ENCODE data around the gene SNX32.

SNX32 gene

DNA sequence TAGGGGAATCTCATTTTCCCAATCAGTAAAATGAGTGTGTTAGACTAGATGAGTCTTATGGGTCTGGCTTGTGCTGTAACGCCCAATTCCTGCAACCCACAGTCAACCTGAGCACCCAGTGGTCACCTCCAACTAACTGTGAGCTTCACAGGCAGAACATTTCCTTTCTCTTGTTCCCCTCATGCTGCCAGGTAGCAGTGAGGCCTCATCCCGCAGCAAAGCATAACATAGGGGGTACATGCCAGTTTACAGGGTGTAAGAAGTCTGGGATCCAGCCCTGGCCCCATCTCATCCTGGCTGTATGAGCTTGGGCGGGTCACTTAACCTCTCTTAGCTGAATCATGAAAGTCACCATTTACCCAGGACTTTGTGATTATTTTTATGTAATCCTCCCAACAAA, 35.1 kb downstream of the SNX32 start:
- no peak for ATAC-seq
- DNase-seq, result no peak

DNA sequence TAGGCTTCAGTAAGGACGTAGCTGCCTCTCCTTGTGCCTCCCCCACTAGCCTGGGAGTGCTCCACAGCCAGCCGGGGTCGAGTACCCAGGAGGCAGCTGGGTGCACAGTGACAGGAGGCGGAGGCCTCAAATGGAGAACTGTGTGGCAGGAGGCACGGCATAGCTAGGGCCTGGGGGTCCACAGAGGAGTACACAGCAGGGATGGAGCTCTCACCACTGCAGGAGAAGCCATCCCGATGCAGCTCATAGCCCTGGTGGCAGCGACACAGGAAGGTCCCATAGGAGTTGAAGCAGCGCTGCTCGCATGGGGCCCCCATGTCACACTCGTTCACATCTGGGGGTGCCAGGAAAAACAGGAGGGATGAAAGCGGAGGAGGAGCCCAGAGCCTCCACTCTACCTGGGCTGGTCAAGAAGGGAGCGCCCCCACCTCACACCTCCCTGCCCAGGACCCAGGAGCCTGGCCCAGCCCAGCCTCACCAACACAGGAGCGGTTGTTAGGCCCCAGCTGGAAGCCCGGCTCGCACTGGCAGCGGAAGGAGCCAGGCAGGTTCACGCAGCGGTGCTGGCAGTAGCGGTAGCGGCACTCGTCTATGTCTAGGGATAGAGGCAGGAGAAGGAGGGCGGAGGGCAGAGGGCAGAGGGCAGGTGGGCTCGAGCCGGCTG, 36.0 kb downstream of the SNX32 start:
- ATAC-seq, result no peak
- no peak for DNase-seq

DNA sequence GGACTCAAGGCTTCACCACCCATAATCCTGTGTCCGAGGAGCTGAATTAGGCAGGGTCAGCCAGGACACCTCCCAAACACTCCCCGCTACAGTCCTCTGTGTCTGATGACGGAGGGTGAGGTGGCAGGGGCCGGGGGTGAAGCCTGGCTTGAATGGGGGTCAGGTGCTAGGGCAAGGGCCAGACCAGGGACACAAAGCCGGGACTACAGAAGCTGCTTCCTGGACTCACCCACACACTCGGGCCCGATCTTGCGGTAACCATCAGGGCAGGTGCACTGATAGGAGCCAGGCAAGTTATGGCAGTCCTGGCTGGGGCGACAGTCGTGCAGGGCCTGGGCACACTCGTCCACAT, 36.5 kb downstream of the SNX32 start:
- no peak for ATAC-seq
- no peak for DNase-seq

DNA sequence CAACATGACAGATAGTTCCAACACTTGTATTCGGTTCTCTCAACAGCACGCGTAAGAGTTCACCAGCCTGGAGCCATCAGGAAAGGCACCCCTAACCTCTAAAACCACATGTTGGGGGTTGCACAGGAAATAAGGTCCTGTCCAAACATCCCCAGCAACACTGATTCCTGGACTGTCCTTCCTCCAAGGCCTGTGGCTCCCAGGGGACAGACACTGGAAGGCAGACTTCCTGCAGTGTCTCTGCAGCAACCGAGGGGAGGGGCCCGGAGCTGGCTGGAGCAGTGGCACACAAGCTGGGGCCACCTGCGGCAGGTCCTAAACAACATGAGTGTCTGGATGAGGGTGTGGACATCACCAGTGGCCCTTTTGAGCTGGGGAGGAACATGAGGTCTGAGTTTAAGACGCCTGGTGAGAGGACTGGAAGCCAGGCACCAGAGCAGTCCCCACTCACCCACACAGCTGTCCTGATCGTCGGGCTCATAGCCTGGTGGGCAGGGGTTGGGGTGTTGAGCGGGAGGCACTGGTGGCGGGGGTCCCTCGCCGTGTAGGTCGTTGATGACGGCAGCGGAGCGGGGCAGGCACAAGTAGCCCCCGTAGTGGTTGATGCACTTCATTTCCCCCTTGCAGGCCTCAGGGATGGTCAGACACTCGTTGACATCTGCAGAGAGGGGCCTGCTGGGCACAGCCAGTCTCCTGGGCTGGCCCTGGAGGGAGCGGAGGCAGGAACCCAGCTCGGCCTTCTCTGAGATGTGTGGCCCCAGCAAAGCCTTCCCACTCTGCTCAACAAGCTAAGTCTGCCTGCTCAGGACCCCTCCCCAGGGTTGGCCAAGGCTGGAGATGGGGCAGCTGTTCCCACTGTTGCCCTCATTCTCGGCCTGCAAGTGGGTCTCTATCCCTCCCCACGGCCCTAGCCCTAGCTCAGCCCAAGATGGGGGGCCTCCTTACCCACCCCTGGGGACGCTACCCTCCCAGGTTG, 37.2 kb downstream of the SNX32 start:
- ATAC-seq (no peak), DNase-seq (no peak)

DNA sequence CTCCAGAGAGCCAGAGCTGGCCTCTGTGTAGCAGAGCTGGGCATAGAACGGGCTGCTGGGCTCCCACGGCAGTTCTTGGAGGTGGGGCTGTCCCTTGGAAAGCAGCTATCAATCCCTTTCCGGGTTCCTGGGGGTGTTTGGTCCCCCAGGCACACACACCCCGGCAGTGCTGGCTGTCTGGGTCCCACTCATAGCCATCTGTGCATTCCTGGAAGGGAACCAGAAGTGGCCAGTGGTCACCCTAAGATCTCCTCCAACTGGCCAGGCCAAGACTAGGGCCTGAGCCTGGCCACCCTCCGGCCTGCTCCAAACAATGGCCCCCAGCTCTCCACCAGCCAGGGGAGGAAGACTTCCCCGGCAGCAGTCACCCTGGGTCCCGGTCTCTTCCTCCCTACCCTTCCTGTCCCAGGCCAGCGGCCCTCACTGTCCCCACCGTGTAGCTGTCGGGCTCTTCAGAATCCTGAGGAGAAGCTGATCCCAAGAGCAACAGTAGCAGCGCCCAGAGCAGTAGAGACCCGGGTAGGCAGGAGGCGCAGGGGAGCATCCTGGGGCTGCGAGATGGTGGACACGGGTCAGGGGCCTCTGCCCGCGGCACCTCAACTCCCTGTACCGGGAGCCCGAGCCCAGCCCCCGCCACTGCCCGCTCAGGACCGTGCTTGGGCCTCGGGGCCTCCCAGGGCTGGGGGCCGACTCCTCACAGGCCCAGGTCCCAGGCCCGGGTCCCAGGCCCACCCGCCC, 38.2 kb downstream of the SNX32 start:
- ATAC-seq (no peak), DNase-seq (no peak)

DNA sequence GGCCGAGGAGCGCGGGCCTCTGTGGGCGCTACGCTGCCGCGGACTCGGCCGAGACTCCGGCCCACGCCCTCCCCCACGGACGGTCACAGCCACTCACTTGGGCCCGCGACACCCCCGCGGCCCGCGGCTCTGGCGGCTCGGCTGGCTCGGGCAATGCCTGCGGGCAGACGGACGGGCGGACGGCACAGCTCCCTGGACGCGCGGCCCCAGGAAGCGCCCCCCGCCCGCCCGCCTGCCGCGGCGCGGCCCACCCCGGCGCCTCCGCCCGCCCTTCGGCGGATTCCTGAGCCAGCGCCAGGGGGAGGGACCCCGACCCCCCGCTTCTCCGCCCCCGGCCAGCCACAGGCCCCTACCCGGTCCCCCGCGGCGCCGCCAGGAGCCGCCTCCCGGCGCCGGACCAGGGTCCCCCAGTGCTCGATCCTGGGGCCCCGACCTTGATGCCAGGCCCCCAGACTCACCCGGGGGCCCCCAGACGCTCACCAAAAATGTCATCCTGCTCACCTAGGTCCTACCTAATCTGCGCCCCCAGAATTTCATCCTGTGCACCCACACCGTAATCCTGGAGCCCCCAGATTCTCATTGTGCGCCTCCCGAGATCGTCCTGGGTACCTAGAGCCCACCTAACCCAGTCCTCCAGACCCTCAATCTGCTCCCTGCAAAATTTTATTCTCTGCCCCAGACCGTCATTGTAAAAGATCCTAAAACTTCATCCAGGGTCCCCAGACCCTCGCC, 39.0 kb downstream of the SNX32 start, which contains the start of gene EFEMP2:
Gene EFEMP2, minus strand, starts transcription at position 215 of the 732 bp plus-strand sequence. CDS start 446 bp downstream, outside the sequence.
- ATAC-seq (no peak), DNase-seq (no peak)

DNA sequence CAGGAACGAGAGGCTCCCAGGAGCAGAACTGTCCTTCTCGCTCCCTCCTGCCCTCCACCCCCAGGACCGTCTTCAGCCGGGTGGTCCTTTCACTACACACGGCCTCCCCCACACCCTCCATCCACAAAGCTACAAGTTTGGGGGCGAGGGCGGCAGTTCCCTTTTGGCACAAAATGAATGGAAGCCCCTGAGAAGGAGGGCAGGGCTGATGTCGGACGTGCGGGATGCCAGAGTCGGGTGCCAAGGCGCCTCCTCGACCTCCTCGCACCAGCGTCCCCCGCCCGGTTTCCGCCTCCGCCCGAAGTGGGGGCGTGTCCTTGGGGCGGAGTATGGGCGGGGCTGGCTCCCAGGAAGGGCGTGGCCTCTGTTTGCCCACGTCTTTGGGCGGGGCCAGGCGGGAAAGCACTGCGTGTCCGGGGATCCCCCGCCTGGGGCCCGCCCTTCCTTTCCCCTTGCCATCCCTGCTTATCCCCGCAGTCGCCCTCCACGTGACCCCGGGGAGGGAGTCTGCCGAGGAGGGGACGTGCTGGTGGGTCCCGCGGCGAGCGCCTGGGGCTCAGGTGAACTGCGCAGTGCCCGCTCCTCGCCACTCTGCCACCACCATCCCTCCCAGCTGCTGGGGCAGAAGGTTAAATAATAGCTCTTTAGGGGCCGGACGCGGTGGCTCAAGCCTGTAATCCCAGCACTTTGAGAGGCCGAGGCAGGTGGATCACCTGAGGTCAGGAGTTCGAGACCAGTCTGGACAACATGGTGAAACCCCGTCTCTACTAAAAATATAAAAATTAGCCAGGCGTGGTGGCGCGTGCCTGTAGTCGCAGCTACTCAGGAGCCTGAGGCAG, 39.8 kb downstream of the SNX32 start:
- DNase-seq (peak; percentile 98), ATAC-seq (peak; percentile 86)

DNA sequence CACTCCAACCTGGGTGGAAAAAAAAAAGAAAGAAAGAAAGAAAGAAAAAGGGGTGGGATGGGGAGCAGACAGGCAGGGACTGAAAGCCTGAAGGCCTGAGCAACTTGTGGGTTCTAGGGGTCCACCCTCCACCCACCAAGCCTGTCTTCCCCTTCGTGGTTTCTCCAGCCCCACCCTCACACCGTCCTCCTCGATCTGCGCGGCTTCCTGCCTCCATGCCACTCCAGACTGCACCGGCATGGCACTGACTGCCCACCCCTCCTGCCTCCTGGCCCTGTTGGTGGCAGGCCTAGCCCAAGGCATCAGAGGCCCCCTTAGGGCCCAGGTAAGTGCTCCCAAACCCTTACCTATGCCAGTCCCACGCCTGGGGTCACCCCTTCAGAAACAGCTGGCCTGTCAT, 45.9 kb downstream of the SNX32 start, which contains the start of gene CTSW:
Gene CTSW, plus strand, starts transcription at position 221 of the 400 bp plus-strand sequence. Its CDS starts 18 bp downstream, at position 239.
- DNase-seq (peak; percentile 72), ATAC-seq (peak; percentile 76)

DNA sequence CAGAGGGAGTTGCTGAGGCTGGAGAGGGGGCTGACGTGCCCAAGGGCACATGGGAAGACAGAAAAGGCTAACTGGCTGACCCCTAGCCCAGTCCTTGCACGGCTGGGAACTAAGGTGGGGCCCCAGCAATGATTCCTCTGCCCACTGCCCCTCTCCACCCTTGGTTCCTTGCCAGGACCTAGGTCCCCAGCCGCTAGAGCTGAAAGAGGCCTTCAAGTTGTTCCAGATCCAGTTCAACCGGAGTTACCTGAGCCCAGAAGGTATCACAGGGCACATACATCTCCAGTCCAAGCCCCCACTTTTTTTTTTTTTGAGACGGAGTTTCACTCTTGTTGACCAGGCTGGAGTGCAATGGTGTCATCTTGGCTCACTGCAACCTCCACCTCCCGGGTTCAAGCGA, 46.3 kb downstream of the SNX32 start:
- DNase-seq, result no peak
- ATAC-seq, result no peak

DNA sequence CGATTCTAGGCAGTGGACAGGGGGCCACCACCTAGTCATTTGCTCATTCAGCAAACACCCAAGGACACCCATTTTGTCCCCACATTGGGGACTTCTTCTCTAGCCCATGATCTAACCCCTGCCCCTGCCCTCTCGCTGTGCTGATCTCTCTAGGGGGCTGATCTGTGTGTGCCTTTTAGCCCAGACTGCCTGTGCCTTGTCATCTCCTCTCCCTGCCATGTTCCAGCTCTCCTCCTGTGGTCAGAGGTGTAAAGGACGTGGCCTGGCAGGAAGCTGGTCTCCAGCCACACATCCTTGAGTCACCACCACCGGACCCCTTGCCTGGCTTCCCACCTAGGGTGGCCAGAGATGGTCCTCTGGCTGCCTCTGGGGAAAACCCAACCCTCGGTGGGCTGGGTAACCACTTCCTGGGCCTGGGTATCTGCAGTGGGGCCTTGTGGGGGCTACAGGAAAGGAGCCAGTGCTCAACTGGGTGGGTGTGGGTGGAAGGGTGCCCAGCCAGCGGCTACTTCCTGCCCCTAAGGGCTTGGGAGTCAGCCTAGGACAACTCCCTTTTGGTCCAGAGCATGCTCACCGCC, 47.2 kb downstream of the SNX32 start:
- peak; percentile 50 for DNase-seq
- peak; percentile 36 for ATAC-seq

DNA sequence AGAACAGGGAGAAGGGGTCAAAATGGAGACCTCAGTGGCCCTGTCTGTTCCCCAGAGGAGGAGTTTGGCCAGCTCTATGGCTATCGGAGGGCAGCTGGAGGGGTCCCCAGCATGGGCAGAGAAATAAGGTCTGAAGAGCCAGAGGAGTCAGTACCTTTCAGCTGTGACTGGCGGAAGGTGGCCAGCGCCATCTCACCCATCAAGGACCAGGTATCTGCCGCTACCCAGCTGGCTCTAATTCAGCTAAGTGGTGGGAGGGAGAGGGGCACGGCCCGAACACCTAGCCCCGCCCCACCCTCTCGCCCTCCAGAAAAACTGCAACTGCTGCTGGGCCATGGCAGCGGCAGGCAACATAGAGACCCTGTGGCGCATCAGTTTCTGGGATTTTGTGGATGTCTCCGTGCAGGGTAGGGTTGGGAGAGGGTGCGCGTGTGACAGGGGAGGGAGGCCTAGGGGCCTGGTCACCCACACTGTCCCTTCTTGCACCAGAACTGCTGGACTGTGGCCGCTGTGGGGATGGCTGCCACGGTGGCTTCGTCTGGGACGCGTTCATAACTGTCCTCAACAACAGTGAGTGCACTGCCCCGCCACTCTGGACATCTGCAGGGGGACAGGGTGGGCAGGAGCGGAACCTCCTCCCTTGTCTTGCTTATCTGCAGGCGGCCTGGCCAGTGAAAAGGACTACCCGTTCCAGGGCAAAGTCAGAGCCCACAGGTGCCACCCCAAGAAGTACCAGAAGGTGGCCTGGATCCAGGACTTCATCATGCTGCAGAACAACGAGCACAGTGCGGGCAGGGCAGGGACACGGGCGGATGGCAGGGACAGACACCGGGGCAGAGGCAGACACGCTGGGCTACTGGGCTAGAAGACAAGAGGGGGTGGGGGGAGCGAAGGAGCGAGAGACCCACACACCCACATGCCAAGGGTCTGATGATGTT, 48.6 kb downstream of the SNX32 start:
- ATAC-seq (no peak), DNase-seq (no peak)

DNA sequence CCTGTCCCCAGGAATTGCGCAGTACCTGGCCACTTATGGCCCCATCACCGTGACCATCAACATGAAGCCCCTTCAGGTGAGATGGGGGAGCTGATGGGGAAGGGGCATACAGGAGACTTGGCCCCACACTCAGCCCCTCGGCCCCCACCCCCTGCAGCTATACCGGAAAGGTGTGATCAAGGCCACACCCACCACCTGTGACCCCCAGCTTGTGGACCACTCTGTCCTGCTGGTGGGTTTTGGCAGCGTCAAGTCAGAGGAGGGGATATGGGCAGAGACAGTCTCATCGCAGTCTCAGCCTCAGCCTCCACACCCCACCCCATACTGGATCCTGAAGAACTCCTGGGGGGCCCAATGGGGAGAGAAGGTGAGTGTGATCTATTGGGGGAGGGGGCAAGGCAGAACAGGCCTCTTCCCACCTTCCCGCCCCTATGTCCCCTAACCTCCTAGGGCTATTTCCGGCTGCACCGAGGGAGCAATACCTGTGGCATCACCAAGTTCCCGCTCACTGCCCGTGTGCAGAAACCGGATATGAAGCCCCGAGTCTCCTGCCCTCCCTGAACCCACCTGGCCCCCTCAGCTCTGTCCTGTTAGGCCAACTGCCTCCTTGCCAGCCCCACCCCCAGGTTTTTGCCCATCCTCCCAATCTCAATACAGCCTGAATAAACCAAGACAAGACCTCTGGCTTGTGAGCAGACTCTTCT, 49.4 kb downstream of the SNX32 start:
- DNase-seq, result no peak
- ATAC-seq, result no peak

DNA sequence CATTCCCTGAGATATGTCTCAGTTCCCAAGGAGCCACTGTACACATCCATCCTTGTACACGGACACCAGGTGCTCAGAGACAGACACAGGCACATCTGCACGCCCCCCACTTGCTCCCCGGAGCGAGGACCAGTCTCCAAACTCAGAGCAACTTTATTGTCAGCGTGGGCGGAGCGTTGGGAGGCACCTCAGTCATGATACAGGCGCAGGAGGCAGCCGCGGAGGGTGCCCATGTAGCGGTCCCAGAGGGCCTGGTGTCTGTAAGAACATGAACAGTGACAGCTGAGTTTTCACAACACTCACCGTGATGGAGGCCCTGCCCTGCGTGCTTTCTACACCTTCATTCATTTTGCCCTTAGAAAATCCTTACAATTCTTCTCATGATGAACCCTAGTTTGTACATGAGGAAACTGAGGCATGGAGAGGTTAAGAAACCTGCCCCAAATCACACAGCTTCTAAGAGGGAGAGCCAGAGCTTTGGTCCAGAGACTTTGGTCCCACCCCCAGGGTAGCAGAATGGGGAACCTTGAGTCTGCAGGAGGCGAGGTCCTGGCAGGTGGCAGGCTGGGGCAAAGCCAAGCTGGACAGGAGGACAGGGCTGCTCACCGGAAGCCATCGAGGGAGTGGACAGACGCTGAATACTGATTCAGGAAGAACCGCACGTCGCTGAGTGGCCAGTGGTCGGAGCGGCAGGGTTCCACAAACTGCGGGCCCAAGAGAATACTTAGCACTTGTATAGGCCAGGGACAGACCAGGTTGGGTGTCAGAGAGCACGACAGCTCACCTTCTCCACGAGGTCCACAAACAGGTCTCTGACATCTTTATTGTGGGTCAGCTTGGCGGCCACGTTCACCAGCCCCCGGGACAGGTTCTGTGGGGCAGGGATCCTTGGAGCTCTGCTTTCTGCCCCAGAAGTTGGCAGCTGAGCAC, 50.3 kb downstream of the SNX32 start:
- ATAC-seq, result no peak
- no peak for DNase-seq

DNA sequence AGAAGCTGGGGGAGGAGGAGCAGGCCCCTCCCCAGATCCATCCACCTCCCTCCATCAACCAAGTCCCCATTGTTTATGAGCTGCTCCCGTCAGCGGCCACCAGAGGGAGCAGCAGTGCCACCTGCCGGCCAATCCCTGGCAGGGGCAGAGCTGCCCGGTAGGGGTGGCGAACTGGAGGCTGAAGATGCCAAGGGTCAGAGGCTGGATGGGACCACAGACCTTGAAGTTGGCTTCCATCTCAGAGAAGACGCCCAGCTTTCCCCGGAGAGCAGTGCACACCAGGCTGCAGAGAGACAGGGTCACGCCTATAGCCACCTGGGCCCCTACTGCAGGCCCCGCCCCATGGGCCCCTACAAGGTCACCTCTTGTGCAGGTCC, 50.9 kb downstream of the SNX32 start:
- DNase-seq, result peak; percentile 88
- peak; percentile 44 for ATAC-seq

DNA sequence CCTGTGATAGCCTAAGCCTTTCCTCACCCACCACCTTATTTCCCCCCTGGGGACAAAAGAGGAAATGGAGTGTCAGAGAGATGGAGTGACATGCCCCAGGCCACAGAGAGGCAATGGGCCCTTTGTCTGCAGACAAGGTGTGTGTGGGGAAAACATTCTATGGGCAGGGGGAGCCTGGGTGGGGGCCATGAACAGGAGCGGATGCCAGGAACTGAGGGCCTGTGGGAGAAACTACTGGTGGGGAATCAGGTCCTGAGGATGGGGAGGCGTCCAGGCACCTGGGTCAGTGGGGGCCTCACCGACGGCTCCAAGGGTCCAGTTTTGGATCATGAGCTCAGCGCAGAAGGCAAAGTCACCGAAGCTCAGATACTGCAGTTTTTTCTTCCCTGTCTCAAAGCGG, 51.5 kb downstream of the SNX32 start:
- DNase-seq, result no peak
- no peak for ATAC-seq

DNA sequence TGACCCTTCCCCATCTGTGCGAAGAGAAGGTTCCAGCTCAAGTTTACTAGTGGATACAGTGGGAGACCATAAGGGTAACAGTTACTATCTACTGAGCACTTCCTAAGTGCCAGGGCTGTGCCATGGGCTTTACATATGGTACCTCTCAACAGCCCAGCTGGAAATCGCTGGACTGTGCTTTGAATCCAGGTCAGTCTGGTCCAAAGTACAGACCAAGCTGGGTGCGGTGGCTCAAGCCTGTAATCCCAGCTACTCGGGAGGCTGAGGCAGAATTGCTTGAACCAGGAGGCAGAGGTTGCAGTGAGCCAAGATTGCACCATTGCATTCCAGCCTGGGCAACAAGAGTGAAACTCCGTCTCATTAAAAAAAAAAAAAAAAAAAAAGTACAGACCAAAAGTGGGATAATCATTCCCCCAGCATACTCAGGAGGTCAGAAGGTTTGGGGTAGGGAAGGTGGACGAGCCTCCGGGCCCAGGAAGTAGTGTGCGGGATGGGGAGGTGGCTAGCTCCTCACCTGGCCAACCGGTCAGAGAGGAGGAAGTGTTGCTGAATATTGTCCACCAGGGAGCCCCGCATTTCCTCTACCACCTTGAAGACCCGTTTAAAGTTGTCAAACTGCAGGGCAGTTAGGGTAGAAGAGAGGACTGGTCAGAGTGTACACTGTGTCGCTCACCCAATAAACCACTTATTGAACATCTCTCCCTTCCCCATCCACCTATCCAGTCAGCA, 52.2 kb downstream of the SNX32 start:
- no peak for DNase-seq
- no peak for ATAC-seq
